Erythroblast (primary cell): ENCODE data around the gene PKN1.
"Not testable (repeated sequence)": the region's sequence is repeated elsewhere in the genome, so short reads cannot be mapped to it uniquely, and the experiment has no call there.

Experiments used
- DNase-seq, 2 experiments: peaks; one replicate each; lab custom pipeline; 2025; lab: John Stamatoyannopoulos, UW
- GATA1 ChIP-seq: IDR thresholded peaks from 2 replicates; pipeline ENCODE4 v1.6.1; 2011; ENCODE audit warnings: low read depth, mild to moderate bottlenecking, control low read depth, low read length, moderate library complexity
- POLR2A ChIP-seq: IDR thresholded peaks from 2 replicates; pipeline ENCODE4 v1.6.1; 2011; ENCODE audit warnings: mild to moderate bottlenecking, low read length

The PKN1 gene

DNA sequence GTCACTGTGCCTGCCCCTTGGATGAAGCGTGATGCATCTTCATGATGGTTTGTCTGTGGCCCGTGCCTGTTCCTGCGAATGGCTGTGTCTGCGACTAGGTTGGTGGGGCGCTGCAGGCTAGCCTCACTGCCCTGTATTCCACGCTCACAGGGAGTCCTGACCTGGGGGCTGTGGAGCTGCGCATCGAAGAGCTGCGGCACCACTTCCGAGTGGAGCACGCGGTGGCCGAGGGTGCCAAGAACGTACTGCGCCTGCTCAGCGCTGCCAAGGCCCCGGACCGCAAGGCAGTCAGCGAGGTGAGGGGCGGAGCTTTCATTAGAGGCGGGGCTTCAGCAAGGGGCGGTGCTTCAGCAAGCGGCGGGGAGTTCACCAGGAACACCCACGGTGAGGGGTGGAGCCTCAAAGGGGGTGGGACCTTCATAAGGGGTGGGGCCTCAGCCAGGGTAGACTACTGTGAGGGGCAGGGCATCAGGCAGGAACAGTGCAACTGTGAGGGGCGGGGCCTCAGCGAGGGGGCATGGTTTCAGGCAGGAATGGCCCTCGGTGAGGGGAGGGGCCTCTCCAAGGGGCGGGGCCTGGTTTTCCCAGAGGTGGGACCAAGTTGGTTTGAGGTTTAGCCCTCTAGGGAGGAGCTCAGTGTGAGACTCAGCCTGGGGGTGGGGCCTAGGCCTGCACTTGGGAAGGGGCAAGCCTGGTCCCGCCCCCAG, 17.2 kb downstream of the PKN1 start:
- TF ChIP-seq GATA1 (no peak), POLR2A (no peak)
- DNase-seq, result peak; percentile 86 to 87

GRCh38 chr19:14450876-14451275, 17.8 kb downstream of the PKN1 start:
- TF ChIP-seq GATA1 (no peak), POLR2A (no peak)
- DNase-seq, result no peak

GRCh38 chr19:14452303-14452702, 19.2 kb downstream of the PKN1 start:
- DNase-seq, result not testable (repeated sequence)

DNA sequence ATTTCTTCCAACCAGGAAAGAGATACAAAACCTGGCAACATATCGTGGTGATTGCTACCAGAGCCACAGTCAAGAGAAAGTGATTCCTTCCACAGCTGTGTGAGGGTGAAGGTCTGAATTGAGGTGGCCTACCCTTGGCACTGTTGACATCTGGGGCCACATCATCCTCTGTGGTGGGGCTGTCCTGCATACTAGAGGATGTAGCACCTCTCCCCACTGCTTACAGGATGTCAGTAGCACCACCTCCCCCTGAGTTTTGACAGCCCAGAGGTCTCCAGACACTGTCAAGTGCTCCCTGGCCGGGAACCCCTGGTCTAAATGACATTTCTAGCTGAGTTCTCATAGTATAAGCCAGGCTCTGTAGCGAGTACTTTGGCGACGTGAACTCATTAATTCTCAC, 26.6 kb downstream of the PKN1 start:
- TF ChIP-seq GATA1 (no peak), POLR2A (no peak)
- no peak for DNase-seq

DNA sequence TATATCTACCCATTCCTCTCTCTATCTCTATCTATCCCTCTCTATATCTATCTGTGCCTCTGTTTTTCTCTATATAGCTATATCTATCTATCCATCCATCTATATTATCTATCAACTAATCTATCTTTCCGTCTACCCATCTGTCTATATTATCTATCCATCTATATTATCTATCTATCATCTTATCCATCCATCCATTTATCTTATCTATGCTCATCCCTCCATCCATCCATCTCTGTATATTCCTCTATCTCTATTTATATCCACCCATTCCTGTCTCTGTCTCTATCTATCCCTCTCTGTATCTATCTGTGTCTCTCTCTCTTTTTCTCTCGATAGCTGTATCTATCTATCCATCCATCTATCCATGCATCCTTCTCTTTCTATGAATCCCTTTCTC, 27.8 kb downstream of the PKN1 start:
- no peak for DNase-seq
- TF ChIP-seq GATA1 (no peak), POLR2A (no peak)

- not testable (repeated sequence) for DNase-seq
These were observed 29.3 kb downstream of the PKN1 start for GRCh38 chr19:14462401-14462800.

- no peak for DNase-seq
- no peak for TF ChIP-seq GATA1
- TF ChIP-seq POLR2A, result no peak
These were observed 30.6 kb downstream of the PKN1 start for GRCh38 chr19:14463747-14464146.

GRCh38 chr19:14467391-14467790, 34.3 kb downstream of the PKN1 start:
- TF ChIP-seq POLR2A (no peak), GATA1 (no peak)
- no peak for DNase-seq

DNA sequence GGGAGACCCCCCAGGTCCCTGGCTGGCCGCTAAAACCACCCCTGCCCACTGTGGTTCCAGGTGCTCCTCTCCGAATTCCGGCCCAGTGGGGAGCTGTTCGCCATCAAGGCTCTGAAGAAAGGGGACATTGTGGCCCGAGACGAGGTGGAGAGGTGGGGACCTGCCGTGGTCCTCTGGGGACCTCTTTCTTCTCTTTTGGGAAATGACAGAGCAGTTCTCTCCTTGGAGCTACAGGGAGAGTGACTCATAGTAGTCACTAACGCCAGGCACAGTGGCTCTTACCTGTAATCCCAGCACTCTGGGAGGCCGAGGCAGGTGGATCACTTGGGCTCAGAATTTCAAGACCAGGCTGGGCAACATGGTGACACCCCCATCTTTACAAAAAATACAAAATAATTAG, 34.7 kb downstream of the PKN1 start:
- peak in 1 of 2 experiments; percentile 22 for DNase-seq
- TF ChIP-seq POLR2A (no peak), GATA1 (no peak)

DNA sequence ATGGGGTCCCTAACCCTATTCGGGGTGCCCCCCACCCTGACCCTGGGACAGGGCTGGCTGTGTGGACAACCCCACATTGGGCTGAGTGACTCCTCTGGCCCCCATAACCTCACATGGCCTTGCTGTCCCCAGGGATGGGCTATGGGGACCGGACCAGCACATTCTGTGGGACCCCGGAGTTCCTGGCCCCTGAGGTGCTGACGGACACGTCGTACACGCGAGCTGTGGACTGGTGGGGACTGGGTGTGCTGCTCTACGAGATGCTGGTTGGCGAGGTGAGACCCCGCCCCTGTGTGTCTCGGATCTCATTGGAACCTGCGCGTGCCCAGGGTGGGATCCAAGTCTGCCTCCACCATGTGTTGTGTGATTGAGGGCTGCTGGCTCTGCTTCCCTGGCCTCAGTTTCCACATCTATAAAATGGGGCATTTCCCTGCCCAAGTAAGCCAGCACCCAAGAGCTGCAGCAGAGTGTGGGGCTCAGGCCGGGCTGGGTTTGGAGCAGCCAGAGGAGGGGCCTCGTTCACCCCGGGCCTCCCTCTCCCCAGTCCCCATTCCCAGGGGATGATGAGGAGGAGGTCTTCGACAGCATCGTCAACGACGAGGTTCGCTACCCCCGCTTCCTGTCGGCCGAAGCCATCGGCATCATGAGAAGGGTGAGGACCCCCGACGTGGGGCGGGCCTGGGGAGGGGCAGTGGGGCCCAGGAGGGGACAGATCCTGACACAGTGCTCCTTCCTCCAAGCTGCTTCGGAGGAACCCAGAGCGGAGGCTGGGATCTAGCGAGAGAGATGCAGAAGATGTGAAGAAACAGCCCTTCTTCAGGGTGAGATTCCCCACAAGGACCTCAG, 37.1 kb downstream of the PKN1 start:
- TF ChIP-seq GATA1, result no peak
- no peak for TF ChIP-seq POLR2A
- DNase-seq, result no peak

GRCh38 chr19:14471436-14472187, 38.5 kb downstream of the PKN1 start:
- DNase-seq, result no peak
- TF ChIP-seq POLR2A (no peak), GATA1 (no peak)

- no peak for TF ChIP-seq GATA1
- peak; percentile 77 to 86 for DNase-seq
These were observed 39.3 kb downstream of the PKN1 start for GRCh38 chr19:14472202-14472938.

GRCh38 chr19:14473073-14473977, 40.2 kb downstream of the PKN1 start:
- TF ChIP-seq GATA1 (no peak), POLR2A (no peak)
- DNase-seq, result peak; percentile 23 to 29
